K562 (cell line): ENCODE results near the gene SLC4A5. TPM values are rescaled to one million over a fixed set of nuclear protein-coding genes. Genes with fewer than 3 reads are reported as not detected.

Source experiments
- ATAC-seq: fragments of 200-7000 bp; cut with Tn5 transposase; 3 replicates; pipeline ENCODE4 v1.9.1; 2020; ENCODE audit warnings: moderate library complexity
- BruUV-seq: library from RNA; stranded (reverse); fragments of 400-500 nt; replicated peaks from 2 replicates; lab custom pipeline; 2021; lab: Mats Ljungman, UMichigan
- CTCF ChIA-PET: fragments of 300-600 bp; formaldehyde crosslinking; extraction: SDS; loops from one replicate; lab custom pipeline; 2021; ENCODE audit warnings: low intra/inter-chr PET ratio; lab: Yijun Ruan, JAX
- POLR2A ChIA-PET: fragments of 300-600, 350-650 bp; sonication (Branson Sonifier 250); formaldehyde crosslinking; extraction: SDS; loops from one replicate; lab custom pipeline; 2021; ENCODE audit warnings: antibody characterized with exemption, inconsistent platforms; lab: Yijun Ruan, JAX
- DNase-seq, 4 experiments: peaks; one replicate each; pipeline versions ENCODE4 v3.0.0 to v3.0.0-alpha.2; 2011 to 2018; ENCODE audit warnings: low spot score in 3 of 4, mixed read lengths in 3 of 4; ENCODE audit errors: extremely low read depth in 1 of 4
- FAIRE-seq: peaks from 2 replicates; lab custom pipeline; 2011; peaks lifted over from hg19 to GRCh38; lab: Jason Lieb, UNC
- H2AFZ ChIP-seq: 2 replicates; pipeline ENCODE4 v1.6.0; 2011; ENCODE audit warnings: low read depth, low read length, control low read depth, inconsistent platforms
- H3K27ac ChIP-seq: fragments of 200-600 bp; 3 replicates; pipeline ENCODE4 v1.8.0; 2011; ENCODE audit warnings: low read depth, mild to moderate bottlenecking, control low read depth, inconsistent platforms, low read length, moderate library complexity, mixed read lengths; ENCODE audit errors: extremely low read depth
- H3K27me3 ChIP-seq, 2 experiments: fragments of 300-600 bp in 1 of 2; 2 replicates in 1 of 2; 3 replicates in 1 of 2; pipeline versions ENCODE4 v1.6.0 to v1.8.0; 2011; ENCODE audit warnings: inconsistent platforms in 2 of 2, low read length in 2 of 2, mild to moderate bottlenecking in 1 of 2, mixed read lengths in 1 of 2, moderate library complexity in 1 of 2; ENCODE audit not compliant: control insufficient read depth in 2 of 2, insufficient read depth in 2 of 2
- H3K36me3 ChIP-seq: fragments of 300-600 bp; 3 replicates; pipeline ENCODE4 v1.8.0; 2011; ENCODE audit warnings: mild to moderate bottlenecking, low read length, inconsistent platforms; ENCODE audit not compliant: control insufficient read depth, insufficient read depth
- H3K4me1 ChIP-seq, 2 experiments: fragments of 200-600 bp in 1 of 2; replicated peaks in 1 of 2; 2 replicates in 1 of 2; 3 replicates in 1 of 2; pipeline versions ENCODE4 v1.5.1 to v1.8.0; 2011; ENCODE audit warnings: inconsistent platforms in 2 of 2, low read length in 2 of 2, mild to moderate bottlenecking in 1 of 2, mixed read lengths in 1 of 2, moderate library complexity in 1 of 2; ENCODE audit not compliant: control insufficient read depth in 2 of 2, insufficient read depth in 2 of 2
- H3K4me2 ChIP-seq: 2 replicates; pipeline ENCODE4 v1.6.1; 2011; ENCODE audit warnings: low read length, control low read depth, inconsistent platforms, mixed read lengths; ENCODE audit not compliant: insufficient read depth
- H3K4me3 ChIP-seq: fragments of 200-600 bp; sonication (generic), shearing (Covaris generic); 2 replicates; pipeline ENCODE4 v1.5.1; 2016; ENCODE audit warnings: control low read depth, inconsistent platforms
- H3K79me2 ChIP-seq: fragments of 200-600 bp; 3 replicates; pipeline ENCODE4 v1.8.0; 2011; ENCODE audit warnings: low read length, inconsistent platforms; ENCODE audit not compliant: control insufficient read depth, insufficient read depth
- H3K9ac ChIP-seq, 2 experiments: 2 replicates each; pipeline versions ENCODE4 v1.6.0 to v1.6.1; 2011; ENCODE audit warnings: low read depth in 2 of 2, low read length in 2 of 2, control low read depth in 1 of 2, inconsistent platforms in 1 of 2, mild to moderate bottlenecking in 1 of 2, mixed read lengths in 1 of 2; ENCODE audit not compliant: insufficient read depth in 1 of 2
- H3K9me1 ChIP-seq: one replicate; pipeline ENCODE4 v1.6.0; 2011; ENCODE audit warnings: inconsistent platforms, mild to moderate bottlenecking, low read length, moderate library complexity; ENCODE audit not compliant: control insufficient read depth, insufficient read depth
- H3K9me3 ChIP-seq: replicated peaks from 2 replicates; pipeline ENCODE4 v1.5.1; 2011; ENCODE audit warnings: low read depth, low read length, inconsistent platforms; ENCODE audit not compliant: control insufficient read depth, insufficient read depth
- H4K20me1 ChIP-seq: replicated peaks from 2 replicates; pipeline ENCODE4 v1.6.1; 2011; ENCODE audit warnings: low read length, inconsistent platforms, mixed read lengths; ENCODE audit not compliant: control insufficient read depth, insufficient read depth
- BACH1 ChIP-seq: fragments of 200-800 bp; sonication (Bioruptor generic); IDR thresholded peaks from 2 replicates; pipeline ENCODE4 v1.6.1; 2016; ENCODE audit warnings: missing genetic modification characterization, missing compliant biosample characterization
- C11orf30 ChIP-seq: fragments of 450-650 bp; IDR thresholded peaks from 2 replicates; pipeline ENCODE4 v1.6.1; 2016; ENCODE audit warnings: low read depth, mild to moderate bottlenecking
- KDM2B ChIP-seq: fragments of 250-450 bp; sonication (Bioruptor Pico); IDR thresholded peaks from 2 replicates; pipeline ENCODE4 v1.8.0; 2021; ENCODE audit warnings: mild to moderate bottlenecking, moderate library complexity
- MAFG ChIP-seq: fragments of 450-650 bp; conservative IDR thresholded peaks from 2 replicates; pipeline ENCODE4 v1.6.1; 2016; ENCODE audit warnings: missing genetic modification characterization, missing compliant biosample characterization
- MAFK ChIP-seq: IDR thresholded peaks from 2 replicates; pipeline ENCODE4 v1.6.1; 2011; ENCODE audit warnings: low read length, improper control_type of control experiment
- NFE2 ChIP-seq: IDR thresholded peaks from 2 replicates; pipeline ENCODE4 v1.6.1; 2014; ENCODE audit warnings: antibody characterized with exemption, low read depth
- NFE2L1 ChIP-seq: fragments of 450-650 bp; IDR thresholded peaks from 2 replicates; pipeline ENCODE4 v1.6.1; 2016; ENCODE audit warnings: missing genetic modification characterization, low read depth, mild to moderate bottlenecking, missing compliant biosample characterization, moderate library complexity, borderline replicate concordance
- NR3C1 ChIP-seq: sonication (generic); formaldehyde crosslinking; IDR thresholded peaks from 2 replicates; pipeline ENCODE4 v1.8.1; 2022; ENCODE audit warnings: missing genetic modification reagents
- PHF8 ChIP-seq: fragments of 200-600 bp; sonication (generic); IDR thresholded peaks from 2 replicates; pipeline ENCODE4 v1.6.1; 2012; ENCODE audit warnings: mixed run types, mild to moderate bottlenecking, inconsistent platforms, low read length, moderate library complexity, borderline replicate concordance
- PTBP1 ChIP-seq: fragments of 200-400 bp; formaldehyde crosslinking; IDR thresholded peaks from 2 replicates; pipeline ENCODE4 v1.6.1; 2017; ENCODE audit warnings: low read depth, low read length
- SRSF3 ChIP-seq: fragments of 200-400 bp; formaldehyde crosslinking; IDR thresholded peaks from 2 replicates; pipeline ENCODE4 v1.6.1; 2016; ENCODE audit warnings: mild to moderate bottlenecking, low read length, moderate library complexity; ENCODE audit not compliant: insufficient read depth
- ZBED1 ChIP-seq: IDR thresholded peaks from 2 replicates; pipeline ENCODE4 v1.6.1; 2014
- ZNF316 ChIP-seq: fragments of 450-650 bp; IDR thresholded peaks from 2 replicates; pipeline ENCODE4 v1.6.1; 2016
- WGBS: fragments of 100-300 bp; shearing (Covaris generic); methylation state at CpG from one replicate; pipeline ENCODE4 v1.1.6; 2016; ENCODE audit warnings: low coverage, mixed read lengths; ENCODE audit not compliant: insufficient coverage; ENCODE audit errors: missing lambda C conversion rate; 5-methylcytosine and 5-hydroxymethylcytosine counted together
- in situ Hi-C: fragments of 300-500 bp; cut with MboI; formaldehyde crosslinking; loops from 4 replicates; pipeline ENCODE4 v1.15.0; 2018; ENCODE audit warnings: inconsistent platforms, mixed read lengths
- intact Hi-C: fragments of 100-400 bp; cut with micrococcal nuclease; formaldehyde crosslinking; loops from 2 replicates; pipeline ENCODE4 v1.14.2; 2022
- polyA plus RNA-seq, 8 experiments: library from polyadenylated mRNA; depleted of rRNA in 4 of 8; stranded (reverse) in 5 of 8; unstranded in 3 of 8; fragments of >200 nt; fragmentation: Nextera tagmentation in 2 of 8; fragmentation: Illumina TruSeq in 1 of 8; extraction: Ambion mirVana in 2 of 8; extraction: Trizol in 1 of 8; gene quantifications; 2 replicates each; pipeline versions ENCODE4 v1.2.1 to v1.2.3, GENCODE V29; 2011 to 2014; ENCODE audit warnings: inconsistent platforms in 1 of 8, missing spikeins in 1 of 8
- total RNA-seq, 7 experiments: library from RNA; depleted of rRNA in 6 of 7; stranded (reverse); fragments of >200 nt in 6 of 7; fragmentation: Illumina TruSeq in 2 of 7; extraction: Trizol in 2 of 7; gene quantifications; 2 replicates each; pipeline versions ENCODE4 v1.2.1 to v1.2.3, GENCODE V29; 2011 to 2021; ENCODE audit warnings: low replicate concordance in 1 of 7

The SLC4A5 gene
- total and polyA plus RNA-seq, 9 of the 15 experiments (the other 6 are each of a cell fraction or from before 2014, with no cell fraction given): 0.03 to 0.77 (median 0.14) TPM; not detected in 1

DNA sequence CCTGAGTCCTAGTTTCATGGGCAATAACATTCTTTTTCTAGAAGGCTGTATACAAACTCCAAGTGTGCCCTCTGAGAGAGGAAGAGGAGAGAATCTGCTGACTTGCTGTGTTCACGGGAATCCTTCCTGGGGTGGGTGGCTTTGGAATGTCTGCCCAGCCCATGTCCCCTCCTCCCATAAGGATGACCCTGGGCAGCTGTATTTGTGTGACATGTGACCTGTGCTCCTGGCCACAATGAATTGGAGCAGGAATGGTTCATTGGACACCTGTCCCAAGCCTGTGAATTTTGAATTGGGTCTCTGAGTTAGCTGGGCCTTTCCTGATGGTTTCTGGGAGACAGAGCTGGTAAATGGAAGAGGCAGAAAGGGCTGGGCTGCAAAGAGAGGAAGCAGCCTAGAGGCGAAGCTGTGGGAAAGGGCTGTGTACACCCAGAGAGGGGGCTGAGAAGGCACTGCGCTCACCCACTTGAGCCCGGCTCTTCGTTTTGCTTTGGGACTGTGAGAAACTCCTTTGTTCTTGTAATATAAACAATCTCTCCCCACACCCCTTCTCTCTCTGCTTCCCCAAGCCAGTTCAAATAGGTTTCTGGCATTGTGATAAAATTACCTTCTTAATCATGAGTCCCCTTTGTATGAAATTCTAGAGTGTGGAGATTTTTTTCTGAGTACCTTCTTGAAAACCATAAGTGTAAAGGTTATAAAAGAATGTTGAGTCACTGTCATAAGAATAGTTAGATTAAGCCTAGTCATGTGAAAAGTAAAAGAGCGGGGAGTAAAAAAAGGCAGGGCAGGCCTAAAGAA lies 49.8 kb downstream of the SLC4A5 start:
- ATAC-seq: no peak; the same call in 2 of the 3 replicates
- H3K4me1 ChIP-seq: peaks cover 4 to 9% of the 10 kb centered on the region in 2 experiments; a peak in 3 of 5 replicates
- TF ChIP-seq PTBP1 (no peak), KDM2B (CRISPR knock-in tag) (no peak), SRSF3 (no peak), NFE2 (peak; percentile 40), NFE2L1 (tag) (peak; percentile 32; the same call in 1 of the 2 replicates), MAFK (peak; percentile 12; the same call in 1 of the 2 replicates), BACH1 (tag) (0 out of 2 replicates have a peak, but pooled peaks have one; percentile 32), MAFG (peak; percentile 86), C11orf30 (peak; percentile 78), ZNF316 (peak; percentile 94), PHF8 (no peak), NR3C1 (CRISPR knock-in tag) (no peak), ZBED1 (no peak)
- 52% methylated on average over 6 of the region's 6 CpGs for whole genome bisulfite sequencing
- H3K4me2 ChIP-seq: no peak overlapping the region
- ChIA-PET CTCF (no interaction called here), POLR2A (interaction anchor here (0.7 to 1.0 kb wide), 2 partner anchors 21 to 28 kb away, joined by 3 to 5 read pairs; no protein-coding TSS in a partner anchor)
- H3K27me3 ChIP-seq: no peaks in the 10 kb centered on the region; a peak in 1 of 5 replicates
- H3K4me3 ChIP-seq: no peak overlapping the region
- intact Hi-C loops: no loop called here
- DNase-seq: no peak
- BruUV-seq: no TSS peak
- no peaks in the 10 kb centered on the region; the same call in 1 of the 2 replicates for H4K20me1 ChIP-seq
- H3K79me2 ChIP-seq: no peaks in the 10 kb centered on the region
- H3K9ac ChIP-seq: peak overlapping the region in 1 of 2 experiments; percentile 33; a peak in 1 of 4 replicates
- no peak overlapping the region for H3K27ac ChIP-seq
- no peaks in the 10 kb centered on the region for H3K36me3 ChIP-seq
- no peak for FAIRE-seq
- in situ Hi-C loops: no loop called here
- H3K9me1 ChIP-seq: no peaks in the 10 kb centered on the region
- H3K9me3 ChIP-seq: no peaks in the 10 kb centered on the region
- H2AFZ ChIP-seq: peak overlapping the region; percentile 57
